ENCODE data around the gene WRNIP1.

DNA sequence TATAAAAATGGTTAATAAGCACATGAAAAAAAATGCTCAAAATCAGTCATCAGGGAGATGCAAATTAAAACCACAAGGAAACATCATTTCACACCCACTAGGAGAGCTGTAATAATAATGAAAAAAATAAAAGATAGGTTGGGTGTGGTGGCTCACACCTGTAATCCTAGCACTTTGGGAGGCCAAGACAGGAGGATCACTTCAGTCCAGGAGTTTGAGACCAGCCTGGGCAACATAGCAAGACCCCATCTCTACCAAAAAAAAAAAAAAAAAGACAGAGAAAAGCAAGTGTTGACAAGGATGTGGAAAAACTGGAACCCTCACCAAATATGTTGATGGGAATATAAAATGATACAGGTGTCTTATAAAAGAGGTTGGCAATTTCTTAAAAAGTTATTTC, 11.4 kb upstream of the WRNIP1 start:
- TF ChIP-seq, protein P1, sequence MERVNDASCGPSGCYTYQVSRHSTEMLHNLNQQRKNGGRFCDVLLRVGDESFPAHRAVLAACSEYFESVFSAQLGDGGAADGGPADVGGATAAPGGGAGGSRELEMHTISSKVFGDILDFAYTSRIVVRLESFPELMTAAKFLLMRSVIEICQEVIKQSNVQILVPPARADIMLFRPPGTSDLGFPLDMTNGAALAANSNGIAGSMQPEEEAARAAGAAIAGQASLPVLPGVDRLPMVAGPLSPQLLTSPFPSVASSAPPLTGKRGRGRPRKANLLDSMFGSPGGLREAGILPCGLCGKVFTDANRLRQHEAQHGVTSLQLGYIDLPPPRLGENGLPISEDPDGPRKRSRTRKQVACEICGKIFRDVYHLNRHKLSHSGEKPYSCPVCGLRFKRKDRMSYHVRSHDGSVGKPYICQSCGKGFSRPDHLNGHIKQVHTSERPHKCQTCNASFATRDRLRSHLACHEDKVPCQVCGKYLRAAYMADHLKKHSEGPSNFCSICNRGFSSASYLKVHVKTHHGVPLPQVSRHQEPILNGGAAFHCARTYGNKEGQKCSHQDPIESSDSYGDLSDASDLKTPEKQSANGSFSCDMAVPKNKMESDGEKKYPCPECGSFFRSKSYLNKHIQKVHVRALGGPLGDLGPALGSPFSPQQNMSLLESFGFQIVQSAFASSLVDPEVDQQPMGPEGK (CRISPR knock-in tag; IDR thresholded peaks at IDR 0.05; ENCODE audit: borderline replicate concordance), result no peak
- TF ChIP-seq ISL1 (CRISPR knock-in tag; IDR thresholded peaks at IDR 0.05), result no peak
- TF ChIP-seq GLIS3 (CRISPR knock-in tag; IDR thresholded peaks at IDR 0.05), result no peak
- TF ChIP-seq, protein P2, sequence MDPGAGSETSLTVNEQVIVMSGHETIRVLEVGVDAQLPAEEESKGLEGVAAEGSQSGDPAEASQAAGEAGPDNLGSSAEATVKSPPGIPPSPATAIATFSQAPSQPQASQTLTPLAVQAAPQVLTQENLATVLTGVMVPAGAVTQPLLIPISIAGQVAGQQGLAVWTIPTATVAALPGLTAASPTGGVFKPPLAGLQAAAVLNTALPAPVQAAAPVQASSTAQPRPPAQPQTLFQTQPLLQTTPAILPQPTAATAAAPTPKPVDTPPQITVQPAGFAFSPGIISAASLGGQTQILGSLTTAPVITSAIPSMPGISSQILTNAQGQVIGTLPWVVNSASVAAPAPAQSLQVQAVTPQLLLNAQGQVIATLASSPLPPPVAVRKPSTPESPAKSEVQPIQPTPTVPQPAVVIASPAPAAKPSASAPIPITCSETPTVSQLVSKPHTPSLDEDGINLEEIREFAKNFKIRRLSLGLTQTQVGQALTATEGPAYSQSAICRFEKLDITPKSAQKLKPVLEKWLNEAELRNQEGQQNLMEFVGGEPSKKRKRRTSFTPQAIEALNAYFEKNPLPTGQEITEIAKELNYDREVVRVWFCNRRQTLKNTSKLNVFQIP (CRISPR knock-in tag; IDR thresholded peaks at IDR 0.05; ENCODE audit: borderline replicate concordance, low read depth), result no peak
- TF ChIP-seq CSDC2 (CRISPR knock-in tag; IDR thresholded peaks at IDR 0.05), result no peak
- no peak for TF ChIP-seq ZC3H10 (CRISPR knock-in tag; IDR thresholded peaks at IDR 0.05)
- TF ChIP-seq ZNF8 (CRISPR knock-in tag; IDR thresholded peaks at IDR 0.05), result no peak
- no peak for TF ChIP-seq TOX (CRISPR knock-in tag; IDR thresholded peaks at IDR 0.05; ENCODE audit: borderline replicate concordance)
- no peak for TF ChIP-seq TSHZ2 (CRISPR knock-in tag; IDR thresholded peaks at IDR 0.05)
- no peak for TF ChIP-seq OSR1 (CRISPR knock-in tag; IDR thresholded peaks at IDR 0.05)
- no peak for TF ChIP-seq ZFP30 (CRISPR knock-in tag; IDR thresholded peaks at IDR 0.05)
- TF ChIP-seq ZFP3 (CRISPR knock-in tag; IDR thresholded peaks at IDR 0.05), result no peak
- TF ChIP-seq ZNF565 (CRISPR knock-in tag; conservative IDR thresholded peaks at IDR 0.05; ENCODE audit: low read depth), result no peak
